Measurements from ENCODE around the gene USF1.

The USF1 gene

DNA sequence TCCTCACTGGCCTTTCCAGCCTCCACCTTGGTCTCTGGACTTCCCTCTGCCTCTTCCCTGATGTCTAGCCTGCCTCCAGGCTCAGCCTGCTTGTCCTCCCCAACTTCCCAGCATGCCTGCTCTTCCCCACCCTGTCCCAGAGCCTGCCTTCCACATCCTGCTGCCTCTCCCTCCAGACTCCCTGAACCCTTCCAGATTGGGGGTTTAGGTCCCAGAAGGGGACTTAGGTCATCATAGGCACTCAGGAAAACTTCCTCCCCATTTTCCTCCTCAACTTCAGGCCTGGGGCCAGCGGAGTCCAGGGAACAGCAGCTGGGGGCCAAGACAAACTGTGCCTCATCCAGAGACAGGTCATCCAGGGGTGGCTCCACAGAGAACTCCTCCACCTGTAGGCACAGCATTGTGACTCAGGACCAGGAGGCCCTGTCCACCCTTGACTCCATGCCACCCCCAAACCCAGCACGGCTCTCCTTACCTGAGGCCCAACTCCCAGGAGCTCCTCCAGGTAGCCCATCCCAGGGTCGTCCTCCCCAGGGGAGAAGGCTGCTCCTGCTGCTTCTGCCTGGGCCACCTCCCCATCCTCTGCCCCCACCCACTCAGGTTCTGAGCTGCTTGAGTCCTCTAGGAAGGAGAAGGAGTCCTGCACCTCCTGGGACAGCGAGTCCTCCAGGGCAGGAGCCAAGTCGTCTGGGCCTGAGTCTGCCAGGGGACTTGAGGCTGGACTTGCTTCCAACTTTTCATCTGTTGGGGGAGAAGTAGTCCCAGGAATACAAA is 3.4 kb upstream of the USF1 start:
- Histone ChIP-seq H3K4me3 (ENCODE audit: low read depth in 1 of 2, low read length in 1 of 2) (no peak overlapping the region), H3K36me3 (peaks cover 74% of the 10 kb centered on the region)

DNA sequence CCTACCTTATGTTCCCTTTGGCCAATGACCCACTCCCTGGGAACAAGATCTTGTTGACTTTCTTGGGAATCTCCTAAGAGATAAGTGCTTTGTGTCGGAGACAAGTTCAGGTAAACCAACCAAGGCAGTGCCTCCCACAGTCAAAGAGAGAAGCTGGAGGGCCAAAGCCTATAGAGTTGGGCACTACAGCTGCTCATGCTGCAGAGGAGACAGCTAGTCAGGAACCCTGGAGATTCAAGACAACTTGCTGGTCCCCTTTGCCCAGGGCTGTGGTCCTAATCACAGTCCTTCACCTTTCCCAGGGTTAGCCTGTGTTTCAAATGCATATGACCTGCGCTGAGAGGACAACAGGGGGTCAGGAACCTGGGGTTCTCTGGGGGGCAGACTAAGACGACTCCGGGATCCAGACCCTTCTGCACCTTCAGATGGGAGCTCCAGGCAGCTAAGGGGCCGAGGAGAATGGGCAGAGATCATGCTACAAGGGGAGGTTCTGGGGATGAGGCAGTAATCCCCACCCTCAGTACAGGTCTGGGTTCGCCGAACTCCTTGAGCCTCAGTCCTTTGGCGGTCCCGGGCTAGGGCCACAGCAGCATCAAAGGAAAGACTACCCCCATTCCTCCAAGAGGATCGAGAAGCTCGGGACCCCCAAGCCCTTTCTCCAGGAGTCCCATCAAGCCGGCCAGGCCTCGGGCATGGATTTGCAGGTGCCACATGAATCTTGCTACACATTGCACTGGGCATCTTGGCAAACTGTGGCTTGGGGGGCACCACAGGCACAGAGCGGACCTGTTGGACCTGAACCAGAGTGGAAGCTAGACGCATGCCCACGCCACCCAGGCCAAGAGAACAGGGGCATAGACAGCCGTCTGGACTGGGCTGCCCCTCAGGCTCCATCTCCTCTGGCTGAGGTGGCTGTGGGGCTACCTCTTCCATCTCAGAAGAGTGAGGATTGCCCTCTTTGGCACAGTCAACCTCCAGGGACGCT is 2.0 kb upstream of the USF1 start:
- peaks cover 68% of the 10 kb centered on the region for H3K36me3 ChIP-seq
- TF ChIP-seq CTCF (IDR thresholded peaks at IDR 0.05), result no peak
- no peaks in the 10 kb centered on the region for H3K9me3 ChIP-seq
- H3K27me3 ChIP-seq, result no peaks in the 10 kb centered on the region
- peaks cover 24 to 31% of the 10 kb centered on the region in 2 experiments for H3K4me1 ChIP-seq (ENCODE audit: control insufficient read depth in 1 of 2, insufficient read depth in 1 of 2, low read depth in 1 of 2, low read length in 1 of 2)
- no peak overlapping the region for H3K4me3 ChIP-seq (ENCODE audit: low read depth in 1 of 2, low read length in 1 of 2)
- peak overlapping the region; percentile 98 for H3K27ac ChIP-seq

More for the DNA sequence above, 3.4 kb upstream of the USF1 start:
- H3K9me3 ChIP-seq, result no peaks in the 10 kb centered on the region
- H3K4me1 ChIP-seq (ENCODE audit: control insufficient read depth in 1 of 2, insufficient read depth in 1 of 2, low read depth in 1 of 2, low read length in 1 of 2), result peaks cover 21 to 26% of the 10 kb centered on the region in 2 experiments
- TF ChIP-seq CTCF (IDR thresholded peaks at IDR 0.05), result no peak
- no peaks in the 10 kb centered on the region for H3K27me3 ChIP-seq
- peak overlapping the region; percentile 98 for H3K27ac ChIP-seq

GRCh38 chr1:161046605-161047228 is 940 bp upstream of the USF1 start:
- Histone ChIP-seq H3K27me3 (no peaks in the 10 kb centered on the region), H3K36me3 (peaks cover 68% of the 10 kb centered on the region), H3K9me3 (no peaks in the 10 kb centered on the region), H3K27ac (peak overlapping the region; percentile 98), H3K4me1 (ENCODE audit: control insufficient read depth in 1 of 2, insufficient read depth in 1 of 2, low read depth in 1 of 2, low read length in 1 of 2) (peaks cover 24 to 31% of the 10 kb centered on the region in 2 experiments), H3K4me3 (ENCODE audit: low read depth in 1 of 2, low read length in 1 of 2) (peak overlapping the region; percentile 99)
- no peak for TF ChIP-seq CTCF (IDR thresholded peaks at IDR 0.05)

GRCh38 chr1:161044908-161045735 is 655 bp downstream of the USF1 start:
- H3K9me3 ChIP-seq, result no peaks in the 10 kb centered on the region
- peaks cover 68% of the 10 kb centered on the region for H3K36me3 ChIP-seq
- TF ChIP-seq CTCF (IDR thresholded peaks at IDR 0.05), result no peak
- peaks cover 28 to 31% of the 10 kb centered on the region in 2 experiments for H3K4me1 ChIP-seq (ENCODE audit: control insufficient read depth in 1 of 2, insufficient read depth in 1 of 2, low read depth in 1 of 2, low read length in 1 of 2)
- peak overlapping the region; percentile 99 for H3K4me3 ChIP-seq (ENCODE audit: low read depth in 1 of 2, low read length in 1 of 2)
- H3K27ac ChIP-seq, result peak overlapping the region; percentile 98
- no peaks in the 10 kb centered on the region for H3K27me3 ChIP-seq

GRCh38 chr1:161044535-161044907 is 1.3 kb downstream of the USF1 start:
- H3K27me3 ChIP-seq, result no peaks in the 10 kb centered on the region
- peak overlapping the region; percentile 98 for H3K27ac ChIP-seq
- H3K4me3 ChIP-seq (ENCODE audit: low read depth in 1 of 2, low read length in 1 of 2), result peak overlapping the region; percentile 99
- TF ChIP-seq CTCF (IDR thresholded peaks at IDR 0.05), result no peak
- peaks cover 68% of the 10 kb centered on the region for H3K36me3 ChIP-seq
- H3K4me1 ChIP-seq (ENCODE audit: control insufficient read depth in 1 of 2, insufficient read depth in 1 of 2, low read depth in 1 of 2, low read length in 1 of 2), result peaks cover 25 to 31% of the 10 kb centered on the region in 2 experiments
- no peaks in the 10 kb centered on the region for H3K9me3 ChIP-seq
